GM19240 (cell line): Measurements from ENCODE around the gene VWA8.

Experiments used
- DNase-seq: peaks from one replicate; pipeline ENCODE4 v3.0.0; 2011; ENCODE audit warnings: low spot score; ENCODE audit not compliant: insufficient read length

The VWA8 gene

DNA sequence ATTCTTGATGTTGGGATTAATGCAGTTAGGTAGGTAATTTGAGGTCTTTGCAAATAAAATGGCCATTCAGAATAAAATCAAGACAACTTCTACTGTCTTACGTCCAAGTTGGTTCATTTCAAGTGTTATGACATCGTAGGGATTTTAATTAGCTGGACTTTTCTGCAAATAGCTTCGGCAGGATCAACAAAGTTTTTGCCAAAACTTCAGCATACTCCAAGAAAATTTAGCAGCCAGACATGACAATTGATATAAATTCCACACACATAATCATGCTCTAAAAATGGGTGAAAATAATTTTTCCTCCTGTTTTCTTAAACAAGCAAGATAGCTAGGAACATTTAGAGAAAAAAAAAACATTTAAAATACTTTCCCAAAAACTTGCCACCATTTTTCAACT lies 344.8 kb downstream of the VWA8 start:
- DNase-seq, result no peak

DNA sequence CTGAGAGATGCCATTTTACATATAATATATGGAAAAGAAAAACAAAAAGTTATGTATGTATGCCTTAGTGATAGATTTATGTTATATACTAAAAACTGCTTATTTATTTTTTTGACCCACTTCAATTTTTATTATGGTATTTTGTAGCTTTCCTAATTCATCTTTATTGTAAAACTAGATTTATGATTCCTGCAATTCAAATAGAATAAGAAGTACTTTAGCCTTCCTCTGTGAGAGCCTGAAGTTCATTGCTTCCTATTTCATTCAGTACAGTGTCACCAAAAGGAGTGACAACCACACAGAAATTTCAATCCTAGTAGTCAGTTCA lies 345.4 kb downstream of the VWA8 start:
- DNase-seq, result no peak

DNA sequence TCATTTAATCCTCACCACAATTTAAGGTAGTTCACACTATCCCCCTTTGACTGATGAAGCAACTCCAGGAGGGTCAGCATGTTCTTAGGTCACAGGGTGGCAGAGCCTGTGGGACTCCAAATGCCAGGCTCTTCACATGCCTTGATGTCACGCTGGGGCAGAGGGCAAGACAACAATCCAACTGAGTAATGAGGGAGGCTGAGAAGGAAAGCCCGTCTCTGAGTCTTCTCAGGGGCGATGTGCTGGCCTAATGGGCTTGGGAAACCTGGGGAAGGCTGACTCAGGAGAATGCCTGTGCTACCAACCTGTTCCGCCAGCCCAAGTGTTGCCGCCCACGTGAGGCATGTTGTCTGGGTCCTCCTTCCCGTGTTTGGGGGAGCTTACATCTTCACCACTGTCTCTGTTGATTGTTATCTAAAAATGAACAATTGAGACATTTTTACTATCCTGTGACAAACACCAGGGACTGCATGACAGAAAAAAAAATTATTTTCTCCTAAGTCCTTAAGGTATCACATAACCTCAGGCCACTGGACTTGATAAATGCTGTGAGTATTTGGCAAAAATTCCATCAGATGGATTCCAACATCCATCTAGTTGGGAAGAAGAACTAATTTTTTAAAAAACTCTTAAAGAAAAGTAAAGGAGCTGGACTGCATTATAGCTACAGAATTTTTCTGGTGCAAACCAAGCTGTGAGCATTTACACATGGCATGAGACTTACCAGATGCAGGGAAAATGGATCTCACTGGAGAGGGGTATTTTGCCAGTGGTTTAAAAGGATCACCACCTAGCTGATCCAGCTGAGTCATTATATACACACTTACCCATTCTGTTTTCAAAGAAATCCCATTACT lies 346.0 kb downstream of the VWA8 start:
- DNase-seq, result no peak

DNA sequence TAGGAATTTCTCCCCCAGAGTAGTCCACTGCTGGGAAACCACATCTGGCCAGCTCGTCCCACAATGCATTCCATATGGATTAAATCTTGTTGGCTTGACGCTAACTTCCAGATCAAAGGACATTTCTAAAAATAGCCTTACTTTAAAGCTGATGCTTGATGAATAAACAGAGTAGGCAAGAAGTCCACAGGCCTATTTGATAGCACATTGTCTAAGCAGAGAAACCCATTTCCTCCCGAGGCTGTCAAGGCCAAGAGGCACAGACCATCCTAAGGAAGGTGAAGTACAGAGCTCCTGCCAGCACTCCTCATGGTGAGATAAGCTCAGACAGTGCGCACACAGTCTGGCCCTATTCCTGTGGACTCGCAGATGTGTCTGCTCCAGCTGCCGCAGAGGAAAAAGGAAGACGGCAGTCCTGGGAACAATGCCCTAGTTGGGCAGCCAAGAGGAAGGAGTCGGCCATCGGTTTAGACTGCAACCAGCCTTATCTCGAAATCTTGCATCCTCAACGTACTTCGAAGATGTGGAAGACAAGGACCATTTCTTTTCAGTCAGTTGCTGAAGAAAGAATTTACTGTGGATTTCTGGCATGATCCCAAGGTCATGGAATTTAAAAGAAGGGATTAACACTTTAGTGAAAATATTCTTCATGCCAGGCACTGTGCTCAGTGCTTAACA lies 346.8 kb downstream of the VWA8 start:
- no peak for DNase-seq

DNA sequence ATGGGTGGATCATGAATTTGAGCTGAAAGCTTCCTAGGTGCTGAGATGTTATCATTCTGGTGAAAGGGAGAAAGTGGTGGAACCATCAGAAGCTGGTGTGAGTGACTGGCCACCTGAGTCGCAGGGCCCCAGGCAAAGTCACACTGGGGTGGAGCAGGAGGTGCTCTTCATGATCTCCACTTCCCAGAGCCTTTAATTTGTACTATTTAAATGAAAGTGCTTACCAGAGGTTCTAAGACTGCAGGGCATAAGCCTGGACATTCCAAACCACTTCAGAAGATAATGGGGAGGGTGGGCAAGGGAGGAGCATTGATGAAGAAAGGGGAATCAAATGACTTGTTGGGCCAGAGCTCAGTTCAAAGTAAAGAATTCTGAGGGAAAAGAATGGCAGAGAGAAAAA lies 347.4 kb downstream of the VWA8 start:
- DNase-seq, result no peak

DNA sequence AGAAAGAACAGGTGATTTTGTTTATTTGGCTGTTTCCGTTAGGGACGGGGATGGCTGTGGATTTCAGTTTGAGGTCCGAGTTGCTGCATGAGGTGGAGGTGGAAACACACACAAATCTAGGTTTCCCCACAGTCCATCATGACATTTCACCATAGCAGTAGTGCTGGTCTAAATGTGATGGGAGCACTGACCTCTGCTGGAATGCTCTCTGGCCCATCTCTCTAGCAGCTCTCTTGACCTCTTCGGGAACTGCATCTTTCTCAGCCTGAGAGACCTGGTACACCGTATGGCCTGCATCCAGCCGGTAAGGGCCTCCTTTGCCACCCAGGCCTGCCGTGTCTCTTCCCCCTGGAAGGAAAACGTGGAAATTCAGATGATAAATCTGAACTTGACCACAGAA lies 349.5 kb downstream of the VWA8 start:
- no peak for DNase-seq

DNA sequence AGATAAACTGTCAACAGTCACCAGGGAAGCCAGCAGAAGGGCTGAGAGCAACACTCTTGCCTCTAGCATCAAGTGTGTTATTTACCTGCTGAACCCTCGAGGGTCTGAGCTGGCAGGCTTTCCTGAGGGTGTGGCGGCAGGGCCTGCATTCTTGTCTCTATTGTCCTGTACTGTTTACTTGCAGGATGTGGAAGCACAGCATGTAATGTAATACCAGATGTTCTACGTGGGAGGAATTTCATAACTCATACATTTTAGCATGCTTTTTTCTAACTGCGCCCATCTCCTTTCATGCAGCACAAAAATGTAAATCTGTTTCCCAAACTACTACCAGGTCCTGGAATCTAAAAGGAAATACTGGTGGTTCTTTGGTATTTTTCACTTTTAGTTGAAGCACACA lies 350.5 kb downstream of the VWA8 start:
- no peak for DNase-seq

DNA sequence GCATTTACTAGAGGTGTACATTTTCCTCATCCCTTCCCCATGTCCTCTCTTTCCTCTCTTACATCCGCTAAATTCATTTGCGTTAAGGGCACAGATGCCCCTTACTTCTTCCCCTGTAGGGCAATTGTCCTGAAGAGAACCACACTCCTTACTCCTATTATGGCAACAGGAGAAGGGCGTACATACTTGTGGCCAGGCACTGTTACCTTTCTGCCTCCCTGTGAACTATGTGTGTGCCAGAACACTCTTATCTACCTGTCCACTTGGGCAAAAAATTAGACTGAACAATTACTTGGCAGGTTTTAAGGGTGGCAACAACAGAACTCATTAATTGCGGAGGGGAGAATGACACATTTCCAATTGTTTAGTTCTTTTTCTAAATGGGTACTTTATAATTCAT lies 351.1 kb downstream of the VWA8 start:
- DNase-seq, result no peak

DNA sequence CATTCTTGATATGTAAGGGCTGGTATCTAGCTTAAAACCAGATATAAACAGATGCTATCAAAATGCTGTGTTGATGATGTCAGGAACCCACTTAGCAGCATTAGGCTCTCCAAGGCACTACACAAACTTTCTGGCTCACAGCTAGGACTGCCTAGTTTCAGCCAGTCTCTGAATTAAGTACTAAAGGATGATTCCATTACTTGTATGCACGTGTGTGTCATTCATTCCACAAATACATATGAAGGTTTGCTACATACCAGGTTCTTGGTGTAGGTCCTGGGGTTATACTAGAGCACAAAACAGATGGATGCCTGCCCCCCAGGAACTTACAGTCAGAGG lies 352.1 kb downstream of the VWA8 start:
- DNase-seq, result no peak

DNA sequence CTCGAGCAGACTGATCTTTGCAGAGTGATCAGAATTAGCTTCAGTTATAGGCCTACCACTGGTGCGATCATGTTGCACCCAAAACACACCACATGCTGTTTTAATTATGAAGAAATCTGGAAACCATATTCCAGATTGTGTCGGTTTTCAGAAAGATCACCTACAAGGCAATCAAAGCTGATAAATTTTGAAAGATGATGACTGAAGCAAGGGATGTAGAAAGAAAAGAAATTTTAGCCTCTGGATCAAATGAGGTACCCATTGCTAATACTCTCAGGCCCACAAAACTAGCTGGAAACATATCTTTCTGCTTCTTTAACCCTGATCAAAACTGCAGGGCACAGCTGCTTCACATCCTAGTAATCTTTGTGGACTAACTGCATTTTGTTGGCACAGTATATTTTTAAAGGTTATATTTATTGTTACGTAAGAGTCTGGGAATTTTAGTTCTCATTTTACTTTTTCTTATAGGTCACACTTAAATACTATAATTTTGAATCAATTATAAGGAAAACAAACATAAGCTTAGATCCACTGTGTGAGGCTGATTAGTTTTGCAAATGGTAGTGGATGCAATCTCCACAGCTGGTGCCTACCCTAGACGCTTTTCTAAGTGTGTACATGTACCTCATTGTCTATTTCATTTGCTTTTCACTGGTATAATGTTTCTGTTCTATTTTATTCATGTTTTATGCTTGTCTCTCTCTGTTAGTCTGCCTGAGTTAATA lies 352.6 kb downstream of the VWA8 start:
- no peak for DNase-seq

DNA sequence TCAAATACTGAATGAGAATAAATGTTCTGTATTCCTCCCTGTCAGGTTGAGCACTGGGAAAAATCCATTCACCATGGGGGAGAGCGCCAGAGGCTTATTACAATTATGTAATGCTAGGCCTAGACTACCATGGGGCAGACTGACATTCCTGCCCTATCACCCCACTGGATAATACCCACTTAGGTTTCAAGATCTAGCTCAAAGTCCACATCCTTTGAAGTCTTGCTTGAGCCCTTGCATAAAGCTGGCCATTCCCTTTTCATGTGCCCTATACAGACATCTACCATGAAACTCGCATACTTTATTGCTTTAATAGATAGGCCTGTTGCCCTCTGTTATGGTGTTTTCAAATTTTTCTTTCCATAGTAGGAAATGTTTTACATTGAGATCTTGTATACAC lies 354.3 kb downstream of the VWA8 start:
- no peak for DNase-seq

DNA sequence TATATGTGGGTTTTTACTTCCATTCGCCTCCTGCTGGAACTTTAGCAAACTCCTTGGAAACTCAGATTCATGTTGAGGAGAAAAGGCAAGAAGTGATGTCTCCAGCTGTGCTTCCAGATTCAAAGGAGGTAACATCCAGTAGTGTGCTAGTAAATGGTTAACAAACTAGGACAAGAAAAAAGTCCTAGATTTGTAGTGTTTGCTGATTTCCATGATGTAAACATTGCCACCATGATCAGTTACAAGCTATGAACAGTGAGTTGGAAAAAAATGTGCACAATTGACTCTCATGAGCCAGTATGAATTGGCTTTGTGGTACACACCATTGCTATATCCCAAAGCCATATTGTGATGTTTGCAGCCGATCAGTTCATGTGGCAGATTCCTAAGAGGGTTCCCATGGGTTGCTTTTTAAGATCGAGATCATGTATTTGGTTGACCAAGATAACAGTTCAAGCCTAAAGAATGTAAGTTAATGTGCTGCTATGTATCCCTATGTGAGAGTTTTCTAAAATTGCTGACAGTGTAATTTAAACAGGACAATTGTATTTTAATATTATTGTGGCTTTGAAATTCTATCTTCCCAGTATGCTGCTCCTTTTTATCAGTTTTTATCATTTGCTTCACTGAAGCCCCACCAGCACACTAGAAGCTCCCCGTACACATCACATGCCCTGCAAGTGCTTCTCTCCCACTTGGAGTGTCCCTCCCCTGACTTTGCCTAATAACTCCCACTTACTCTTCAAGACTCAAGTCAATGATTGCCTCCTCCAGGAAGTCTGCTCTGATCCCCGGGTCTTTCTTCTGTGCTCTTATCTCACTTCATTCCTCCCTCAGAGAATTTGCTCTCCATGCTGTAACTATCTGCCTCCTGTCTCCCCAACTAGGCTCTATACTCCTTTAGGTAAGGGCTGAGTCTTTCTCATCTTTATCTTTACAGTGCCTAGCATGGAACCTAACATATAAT lies 355.3 kb downstream of the VWA8 start:
- DNase-seq, result no peak

DNA sequence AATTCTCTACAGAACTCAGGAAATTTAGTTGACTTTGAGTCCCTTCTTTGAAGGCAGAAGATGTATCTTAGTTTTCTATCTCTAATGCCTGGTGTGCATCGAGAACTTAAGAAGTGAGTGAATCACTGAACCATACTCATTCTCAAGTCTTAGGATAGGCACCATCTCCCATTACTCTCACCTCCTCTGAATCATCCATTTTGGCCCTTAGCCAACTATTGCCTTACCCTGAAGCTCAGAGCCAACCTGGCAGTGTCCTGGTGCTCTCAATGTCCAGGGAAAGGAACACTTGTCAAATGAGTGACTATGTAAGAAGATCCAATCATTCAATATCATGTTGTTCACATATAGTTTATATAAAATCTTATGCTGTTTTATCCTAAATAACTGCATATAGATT lies 357.0 kb downstream of the VWA8 start:
- no peak for DNase-seq

DNA sequence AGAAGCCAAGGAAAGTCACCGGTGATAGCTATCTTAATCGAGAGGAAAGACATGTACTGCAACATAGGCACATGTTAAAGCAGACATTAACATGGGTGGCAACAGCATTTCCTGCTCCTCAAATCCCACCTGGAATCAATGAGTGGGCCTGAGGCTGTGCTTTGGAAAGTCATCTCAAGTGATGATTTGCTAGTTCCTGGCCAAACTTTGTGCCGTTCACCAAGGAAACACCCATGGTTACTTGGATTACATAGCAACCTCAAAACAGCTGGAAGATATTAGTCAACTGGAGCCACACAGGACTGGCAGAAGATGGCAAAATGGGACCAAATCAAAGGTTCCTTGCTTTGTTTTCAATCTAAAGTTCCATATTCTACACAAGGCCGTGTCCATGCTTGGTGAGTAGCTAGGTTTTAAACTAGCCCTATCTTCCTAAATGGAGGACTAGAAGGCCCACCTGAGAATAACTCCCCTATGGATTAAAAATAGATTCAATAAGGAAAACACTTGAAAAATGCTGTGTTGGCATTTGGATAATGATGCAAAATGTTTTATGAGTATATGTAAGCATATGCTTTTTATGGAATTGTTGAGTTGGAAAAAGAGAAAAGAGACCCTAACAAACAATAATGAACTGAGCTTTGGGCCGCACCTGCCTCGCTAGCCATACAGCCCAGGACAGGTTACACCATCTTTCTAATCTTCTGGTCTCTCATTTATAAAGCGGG lies 359.0 kb downstream of the VWA8 start:
- no peak for DNase-seq

DNA sequence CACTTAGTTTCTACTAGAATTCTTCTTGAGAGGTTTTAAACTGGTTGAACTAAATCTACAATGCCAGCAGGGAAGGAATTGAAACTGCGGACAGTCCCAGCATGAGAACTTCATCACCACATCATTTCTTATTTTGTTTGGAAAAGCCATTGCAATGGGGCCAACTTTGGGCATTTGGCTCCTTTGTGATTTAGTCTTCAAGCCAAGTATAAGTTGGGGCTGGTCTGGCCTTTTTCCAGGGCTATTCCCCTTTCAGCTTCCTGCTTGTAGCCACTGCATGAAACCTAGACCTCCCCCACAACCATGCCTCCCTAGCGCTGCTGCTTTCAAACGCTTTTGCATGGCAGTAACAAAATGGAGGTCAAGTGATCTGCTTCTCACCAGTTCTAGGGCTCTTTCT lies 361.3 kb downstream of the VWA8 start:
- DNase-seq, result no peak

DNA sequence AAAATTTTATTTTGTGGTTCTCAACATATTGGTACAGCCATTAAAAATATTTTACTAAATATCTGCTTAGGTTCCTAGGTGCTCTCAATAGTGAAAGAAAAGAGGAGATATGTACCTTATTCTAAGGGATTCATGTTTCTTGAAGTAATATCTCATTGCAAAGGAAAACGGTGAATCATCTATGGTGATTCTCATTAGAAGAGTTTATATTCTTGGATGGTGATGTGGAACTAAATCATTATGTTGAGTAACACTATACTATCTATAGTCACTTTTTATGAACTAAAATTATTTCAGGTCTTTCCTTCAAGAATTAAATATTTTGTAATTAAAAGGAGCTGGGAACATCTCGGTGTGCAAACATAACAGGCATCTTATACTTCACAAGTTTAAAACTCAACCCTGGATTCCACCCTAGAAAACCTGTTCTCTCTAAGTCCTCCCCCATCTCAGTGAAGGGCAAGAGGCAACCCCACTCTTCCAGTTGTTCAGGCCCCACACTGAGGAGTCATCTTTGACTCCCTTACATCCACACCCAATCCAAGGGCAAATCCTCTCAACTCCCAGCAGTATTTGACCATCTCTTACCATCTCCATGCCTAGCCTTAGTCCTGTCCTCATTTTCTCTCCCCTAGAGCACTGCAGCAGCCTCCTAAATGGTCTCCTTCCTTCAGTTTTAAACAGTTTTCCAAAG lies 363.4 kb downstream of the VWA8 start:
- DNase-seq, result no peak

DNA sequence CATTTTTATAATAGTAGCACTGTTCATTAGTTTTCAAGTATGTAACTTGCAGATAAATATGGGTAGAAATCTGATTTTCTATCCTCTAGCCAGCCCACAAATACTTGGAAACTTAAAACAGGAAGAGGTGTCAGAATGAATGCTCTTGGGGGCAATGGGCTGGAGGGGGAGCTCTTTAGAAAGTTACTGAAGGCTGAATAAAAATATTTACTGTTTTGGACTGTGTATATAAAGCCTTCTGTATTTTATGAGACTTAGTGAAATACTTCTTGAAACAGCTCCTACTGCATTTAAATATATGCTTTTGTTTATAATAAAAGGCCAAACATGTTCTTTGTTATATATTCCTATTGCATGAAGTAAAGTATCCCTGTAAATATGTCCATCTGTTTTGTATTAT lies 364.7 kb downstream of the VWA8 start:
- DNase-seq, result no peak

DNA sequence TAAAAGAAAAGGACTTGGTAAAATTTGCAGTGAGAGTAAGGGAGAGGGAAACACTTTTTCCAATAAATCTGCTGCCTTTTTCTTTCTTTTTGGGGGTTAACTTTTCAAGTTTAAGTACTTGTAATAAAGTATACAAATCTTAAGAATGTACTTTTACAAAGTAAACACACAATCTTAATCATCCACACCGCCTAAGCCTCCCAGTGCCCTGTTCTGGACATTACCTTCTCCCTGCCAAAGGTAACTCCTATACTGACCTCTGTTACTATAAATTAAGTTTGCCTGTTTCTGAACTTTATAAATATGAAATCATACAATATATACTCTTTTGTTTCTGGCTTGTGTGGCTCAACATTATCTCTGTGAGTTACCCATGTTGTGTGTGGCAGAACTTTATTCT lies 365.6 kb downstream of the VWA8 start:
- DNase-seq, result no peak

DNA sequence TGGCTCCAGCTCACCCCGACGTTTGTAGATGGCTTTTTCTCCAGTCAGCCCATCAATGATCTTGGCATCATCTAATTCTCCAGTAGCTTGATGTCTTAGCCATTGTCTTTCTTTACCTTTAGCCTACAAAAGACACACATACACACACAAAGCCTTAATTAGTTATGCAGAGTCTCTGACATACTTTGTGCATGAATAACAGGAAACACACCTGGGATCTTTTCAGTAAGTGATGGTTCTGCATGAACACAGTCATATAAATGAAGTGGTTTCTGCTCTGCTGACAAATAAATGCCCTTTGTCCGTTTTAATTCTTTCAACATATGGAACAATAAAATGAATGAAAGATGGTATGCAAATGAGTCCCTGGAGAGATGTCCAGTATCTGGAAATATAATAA lies 370.3 kb downstream of the VWA8 start:
- DNase-seq, result no peak

DNA sequence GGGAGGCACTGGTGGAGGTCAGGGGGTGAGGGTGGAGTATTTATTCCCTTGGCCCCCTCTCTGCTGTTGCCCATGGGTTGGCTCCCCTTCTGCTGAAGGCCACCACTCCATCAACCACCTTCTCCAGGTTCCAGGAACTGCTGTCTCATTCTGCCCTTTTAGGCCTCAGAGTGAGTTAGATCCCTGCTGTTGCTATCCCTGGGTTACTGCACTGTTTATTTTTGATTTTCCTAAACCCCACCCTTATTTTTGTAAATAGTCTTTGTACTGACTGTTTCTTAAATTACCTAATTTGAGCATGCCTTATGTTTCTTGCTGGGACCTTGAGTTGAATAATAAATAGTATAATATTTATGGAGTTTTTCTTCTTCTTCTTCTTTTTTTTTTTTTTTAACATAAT lies 370.8 kb downstream of the VWA8 start:
- no peak for DNase-seq
